CD1c-positive myeloid dendritic cell (primary cell): ENCODE results near the gene ASMT.
"Not testable (repeated sequence)": the region's sequence is repeated elsewhere in the genome, so short reads cannot be mapped to it uniquely, and the experiment has no call there.

ENCODE experiments used
- DNase-seq: peaks from one replicate; pipeline ENCODE4 v3.0.0-alpha.2; 2016; ENCODE audit errors: extremely low spot score

The ASMT gene

GRCh38 chrX:1652011-1652811 is 37.4 kb downstream of the ASMT start:
- peak; percentile 63 for DNase-seq

- DNase-seq, result no peak
These were observed 41.5 kb downstream of the ASMT start for GRCh38 chrX:1656379-1656778.

- DNase-seq, result no peak
These were observed 42.7 kb downstream of the ASMT start for GRCh38 chrX:1657367-1658070.

- no peak for DNase-seq
These were observed 43.2 kb downstream of the ASMT start for GRCh38 chrX:1658071-1658491.

DNA sequence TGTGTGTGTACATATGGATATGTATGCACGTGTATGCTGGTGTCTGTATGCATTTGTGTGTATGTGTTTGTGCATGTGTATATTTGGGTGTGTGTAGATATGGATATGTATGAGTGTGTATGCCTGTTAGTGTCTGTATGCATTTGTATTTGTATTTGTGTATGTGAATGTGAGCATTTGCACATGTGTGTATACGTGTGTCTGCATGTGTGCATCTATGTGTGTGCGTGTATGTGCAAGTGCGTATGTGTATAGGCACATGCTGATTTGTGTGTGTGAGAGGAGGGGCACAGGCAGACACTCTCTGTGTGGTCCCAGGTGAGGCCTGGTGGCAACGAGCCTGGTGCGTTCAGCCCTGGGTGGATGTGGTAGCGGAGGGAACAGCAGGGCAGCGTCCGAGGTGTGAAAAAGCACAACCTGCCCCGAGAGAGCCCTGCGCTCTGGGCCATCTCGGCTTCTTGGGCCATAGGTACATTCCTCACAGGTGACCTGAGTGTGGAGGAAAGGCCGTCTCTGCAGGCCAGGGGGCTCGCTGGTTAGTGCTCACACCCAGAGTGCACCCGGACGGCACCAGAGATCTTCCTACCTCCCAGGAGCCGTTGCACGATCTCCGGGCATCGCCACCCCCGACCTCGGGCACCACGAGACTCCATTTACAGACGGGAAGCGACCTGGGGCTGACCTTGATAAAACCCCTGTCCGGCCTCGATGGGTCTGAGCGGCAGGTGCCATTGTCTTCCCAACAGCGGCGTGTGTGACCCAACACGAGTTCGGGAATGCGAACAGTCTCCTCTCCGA is 45.0 kb downstream of the ASMT start:
- no peak for DNase-seq

- no peak for DNase-seq
These were observed 46.4 kb downstream of the ASMT start for GRCh38 chrX:1661048-1661921.

DNA sequence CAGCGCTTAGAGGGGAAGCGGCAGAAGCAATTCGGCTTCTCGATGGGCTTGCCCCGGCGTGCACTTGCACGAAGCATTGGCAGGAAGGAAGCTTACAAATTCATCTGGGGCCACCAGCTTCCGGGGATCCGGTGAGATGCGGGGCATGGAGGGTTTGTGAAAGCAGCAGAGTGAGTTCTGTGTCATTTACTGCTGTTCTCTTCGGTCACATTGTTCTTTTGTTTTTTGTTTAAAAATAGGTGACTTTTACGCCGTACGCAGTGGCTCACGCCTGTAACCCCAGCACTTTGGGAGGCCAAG is 47.0 kb downstream of the ASMT start:
- DNase-seq, result no peak

GRCh38 chrX:1667566-1667965 is 52.7 kb downstream of the ASMT start:
- no peak for DNase-seq

GRCh38 chrX:1673337-1673736 is 58.5 kb downstream of the ASMT start:
- DNase-seq, result peak; percentile 57

- DNase-seq, result no peak
These were observed 62.0 kb downstream of the ASMT start for GRCh38 chrX:1676866-1677265.

DNA sequence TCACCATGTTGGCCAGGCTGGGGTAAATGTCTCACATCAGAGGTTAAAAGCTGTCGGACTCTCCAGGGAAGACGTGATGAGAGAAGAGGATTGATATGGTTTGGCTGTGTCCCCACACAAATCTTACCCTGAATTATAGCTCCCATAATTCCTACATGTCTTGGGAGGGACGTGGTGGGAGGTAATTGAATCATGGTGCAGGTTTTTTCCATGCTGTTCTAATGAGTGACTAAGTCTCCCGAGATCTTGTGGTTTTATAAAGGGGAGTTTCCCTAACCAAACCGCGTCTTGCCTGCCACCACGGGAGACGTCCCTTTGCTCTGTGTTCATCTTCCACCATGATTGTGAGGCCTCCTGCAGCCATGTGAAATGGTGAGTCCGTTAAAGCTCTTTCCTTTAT is 64.4 kb downstream of the ASMT start:
- peak; percentile 16 for DNase-seq

- DNase-seq, result no peak
These were observed 66.6 kb downstream of the ASMT start for GRCh38 chrX:1681439-1681838.

DNA sequence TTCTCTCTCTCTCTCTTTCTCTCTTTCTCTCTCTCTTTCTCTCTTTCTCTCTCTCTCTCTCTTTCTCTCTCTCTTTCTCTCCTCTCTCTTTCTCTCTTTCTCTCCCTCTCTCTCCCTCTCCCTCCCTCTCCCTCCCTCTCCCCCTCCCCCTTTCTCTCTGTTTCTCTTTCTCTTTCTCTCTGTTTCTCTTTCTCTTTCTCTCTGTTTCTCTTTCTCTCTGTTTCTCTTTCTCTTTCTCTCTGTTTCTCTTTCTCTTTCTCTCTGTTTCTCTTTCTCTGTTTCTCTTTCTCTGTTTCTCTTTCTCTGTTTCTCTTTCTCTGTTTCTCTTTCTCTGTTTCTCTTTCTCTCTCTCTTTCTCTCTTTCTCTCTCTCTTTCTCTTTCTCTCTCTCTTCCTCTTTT is 67.0 kb downstream of the ASMT start:
- DNase-seq, result not testable (repeated sequence)

- not testable (repeated sequence) for DNase-seq
These were observed 67.6 kb downstream of the ASMT start for GRCh38 chrX:1682501-1682900.

DNA sequence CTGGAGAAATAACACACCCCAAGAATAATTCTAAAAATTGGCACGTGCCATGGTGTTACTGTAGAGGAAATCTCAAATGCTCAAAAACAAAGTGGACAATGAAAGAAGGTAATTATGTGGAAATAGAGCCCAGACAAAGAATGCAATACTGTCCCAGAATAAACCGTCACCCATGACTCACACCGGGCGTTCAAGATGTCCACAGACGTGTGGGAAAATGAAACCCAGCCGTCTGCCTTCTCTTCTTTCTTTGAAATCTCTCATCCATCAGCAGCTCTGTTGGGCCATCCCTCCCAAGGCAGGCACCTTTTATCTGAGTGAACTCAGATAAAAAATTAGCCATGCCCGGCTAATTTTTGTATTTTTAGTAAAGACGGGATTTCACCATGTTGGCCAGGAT is 70.0 kb downstream of the ASMT start:
- DNase-seq, result not testable (repeated sequence)

GRCh38 chrX:1685444-1685880 is 70.6 kb downstream of the ASMT start:
- DNase-seq, result not testable (repeated sequence)

GRCh38 chrX:1686642-1687041 is 71.8 kb downstream of the ASMT start:
- DNase-seq, result no peak
